ENCODE measurements around the gene TAS2R43. TPM values are rescaled to one million over a fixed set of nuclear protein-coding genes. Genes with fewer than 3 reads are reported as not detected.

TAS2R43 gene
- total and polyA plus RNA-seq, 2 of the 4 experiments (the other 2 are of a cell fraction), result 0.90 TPM; not detected in 1

DNA sequence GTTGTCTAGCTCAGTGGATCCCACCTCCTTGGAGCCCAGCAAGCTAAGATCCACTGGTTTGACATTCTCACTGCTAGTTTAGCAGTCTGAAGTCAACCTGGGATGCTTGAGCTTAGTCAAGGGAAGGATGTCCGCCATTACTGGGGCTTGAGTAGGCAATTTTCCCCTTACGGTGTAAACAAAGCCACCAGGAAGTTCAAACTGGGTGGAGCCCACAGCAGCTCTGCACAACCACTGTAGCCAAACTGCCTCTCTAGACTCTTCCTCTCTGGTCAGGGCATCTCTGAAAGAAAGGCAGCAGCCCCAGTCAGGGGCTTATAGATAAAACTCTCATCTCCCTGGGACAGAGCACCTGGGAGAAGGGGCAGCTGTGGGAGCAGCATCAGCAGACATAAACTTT lies 16.7 kb upstream of the TAS2R43 start:
- H4K91ac ChIP-seq (ENCODE audit: insufficient read depth, low read depth, low read length), result no peak overlapping the region
- no peaks in the 10 kb centered on the region for H4K20me1 ChIP-seq (ENCODE audit: insufficient read depth, low read length)
- no peak overlapping the region for H2AK5ac ChIP-seq (ENCODE audit: low read depth, low read length)
- no peak overlapping the region for H4K8ac ChIP-seq (ENCODE audit: low read depth in 2 of 2, low read length in 2 of 2)
- no peak overlapping the region for H2AFZ ChIP-seq (replicated peaks; ENCODE audit: low read length, poor library complexity)
- no peak overlapping the region for H3K23ac ChIP-seq (ENCODE audit: low read depth, low read length)
- no peak overlapping the region for H2BK5ac ChIP-seq (ENCODE audit: low read depth, low read length, poor library complexity, severe bottlenecking)
- H2BK120ac ChIP-seq (ENCODE audit: low read depth, low read length), result no peak overlapping the region
- H3K36me3 ChIP-seq (ENCODE audit: control insufficient read depth, insufficient read depth, low read length), result no peaks in the 10 kb centered on the region
- ATAC-seq (ENCODE audit: low read depth) (no peak), DNase-seq (no peak)
- H3K18ac ChIP-seq (ENCODE audit: low read depth, low read length), result no peak overlapping the region
- H3K4ac ChIP-seq (ENCODE audit: low read depth, low read length), result no peak overlapping the region
- 100% methylated on average over 1 of the region's 2 CpGs; no CpG with 5 or more reads in 1 of the 2 experiments for WGBS, 2 experiments (ENCODE audit: extremely low coverage in 2 of 2, insufficient read length in 1 of 2)
- no peaks in the 10 kb centered on the region for H3K4me1 ChIP-seq (ENCODE audit: control insufficient read depth, insufficient read depth, low read length)
- in situ Hi-C loops (cut with MboI; ENCODE audit: low sequenced_read_pairs), result no loop called here
- no peaks in the 10 kb centered on the region for H3K9me3 ChIP-seq (ENCODE audit: control insufficient read depth, insufficient read depth, low read length)
- no peak overlapping the region for H2BK15ac ChIP-seq (ENCODE audit: low read depth, low read length)
- H2BK20ac ChIP-seq (ENCODE audit: low read depth, low read length), result no peak overlapping the region
- H3K56ac ChIP-seq (ENCODE audit: extremely low read depth, insufficient read depth, low read length), result no peak overlapping the region
- H2AK9ac ChIP-seq (replicated peaks; ENCODE audit: low read depth, low read length, poor library complexity), result no peak overlapping the region
- no peaks in the 10 kb centered on the region for H3K9me1 ChIP-seq (ENCODE audit: insufficient read depth, low read length)
- no peak overlapping the region for H4K5ac ChIP-seq (ENCODE audit: low read depth, low read length)
- no peak overlapping the region for H3K9ac ChIP-seq (ENCODE audit: low read depth, low read length)
- no peak overlapping the region for H3K14ac ChIP-seq (replicated peaks; ENCODE audit: low read depth, low read length)
- H3K79me1 ChIP-seq (ENCODE audit: low read depth in 1 of 2, low read length in 2 of 2), result peaks cover 17 to 18% of the 10 kb centered on the region in 2 experiments
- H3K27ac ChIP-seq (ENCODE audit: insufficient read depth, low read length), result no peak overlapping the region
- CTCF ChIA-PET, result no interaction called here
- TF ChIP-seq BHLHE40 (IDR thresholded peaks at IDR 0.05; ENCODE audit: low read depth, low read length) (no peak), POLR2A (IDR thresholded peaks at IDR 0.05; ENCODE audit: low read depth, low read length) (no peak), SMC3 (IDR thresholded peaks at IDR 0.05; ENCODE audit: low read depth, low read length) (no peak), MAZ (IDR thresholded peaks at IDR 0.05; ENCODE audit: borderline replicate concordance, low read depth, low read length) (no peak), CEBPB (IDR thresholded peaks at IDR 0.05; ENCODE audit: low read depth, low read length) (no peak), RAD21 (IDR thresholded peaks at IDR 0.05; ENCODE audit: low read length) (no peak), RCOR1 (IDR thresholded peaks at IDR 0.05; ENCODE audit: insufficient replicate concordance, low read length) (no peak), FOS (IDR thresholded peaks at IDR 0.05; ENCODE audit: low read depth, low read length) (no peak), NFE2L2 (IDR thresholded peaks at IDR 0.05; ENCODE audit: low read depth, low read length) (no peak)
- TF ChIP-seq, protein P1, sequence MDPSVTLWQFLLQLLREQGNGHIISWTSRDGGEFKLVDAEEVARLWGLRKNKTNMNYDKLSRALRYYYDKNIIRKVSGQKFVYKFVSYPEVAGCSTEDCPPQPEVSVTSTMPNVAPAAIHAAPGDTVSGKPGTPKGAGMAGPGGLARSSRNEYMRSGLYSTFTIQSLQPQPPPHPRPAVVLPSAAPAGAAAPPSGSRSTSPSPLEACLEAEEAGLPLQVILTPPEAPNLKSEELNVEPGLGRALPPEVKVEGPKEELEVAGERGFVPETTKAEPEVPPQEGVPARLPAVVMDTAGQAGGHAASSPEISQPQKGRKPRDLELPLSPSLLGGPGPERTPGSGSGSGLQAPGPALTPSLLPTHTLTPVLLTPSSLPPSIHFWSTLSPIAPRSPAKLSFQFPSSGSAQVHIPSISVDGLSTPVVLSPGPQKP (IDR thresholded peaks at IDR 0.05; ENCODE audit: borderline replicate concordance, low read depth, low read length), result no peak
- TF ChIP-seq, protein P2, sequence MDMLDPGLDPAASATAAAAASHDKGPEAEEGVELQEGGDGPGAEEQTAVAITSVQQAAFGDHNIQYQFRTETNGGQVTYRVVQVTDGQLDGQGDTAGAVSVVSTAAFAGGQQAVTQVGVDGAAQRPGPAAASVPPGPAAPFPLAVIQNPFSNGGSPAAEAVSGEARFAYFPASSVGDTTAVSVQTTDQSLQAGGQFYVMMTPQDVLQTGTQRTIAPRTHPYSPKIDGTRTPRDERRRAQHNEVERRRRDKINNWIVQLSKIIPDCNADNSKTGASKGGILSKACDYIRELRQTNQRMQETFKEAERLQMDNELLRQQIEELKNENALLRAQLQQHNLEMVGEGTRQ (IDR thresholded peaks at IDR 0.05; ENCODE audit: low read depth, low read length), result no peak
- no peaks in the 10 kb centered on the region for H3K27me3 ChIP-seq (ENCODE audit: control insufficient read depth, insufficient read depth, low read length)
- no TSS peak for BruUV-seq (replicated peaks)
- no peak overlapping the region for H3K4me2 ChIP-seq (ENCODE audit: low read depth, low read length)
- POLR2A ChIA-PET (ENCODE audit: unreplicated experiment), result no interaction called here
- dilution Hi-C loops (cut with HindIII; ENCODE audit: low sequenced_read_pairs, unreplicated experiment), result no loop called here
- no peak overlapping the region for H3K4me3 ChIP-seq (ENCODE audit: insufficient read depth, low read depth, low read length)
- intact Hi-C loops (cut with micrococcal nuclease), result no loop called here

All from IMR-90 (cell line).